Activated gamma-delta T cell treated with Interleukin-2 at 50 U/mL for 16 hours (primary cell): ENCODE results near the gene RASEF.

Source experiments
- DNase-seq: peaks from one replicate; pipeline ENCODE4 v3.0.0-alpha.2; 2020

RASEF gene

GRCh38 chr9:83047839-83048775 is 14.8 kb downstream of the RASEF start:
- no peak for DNase-seq

DNA sequence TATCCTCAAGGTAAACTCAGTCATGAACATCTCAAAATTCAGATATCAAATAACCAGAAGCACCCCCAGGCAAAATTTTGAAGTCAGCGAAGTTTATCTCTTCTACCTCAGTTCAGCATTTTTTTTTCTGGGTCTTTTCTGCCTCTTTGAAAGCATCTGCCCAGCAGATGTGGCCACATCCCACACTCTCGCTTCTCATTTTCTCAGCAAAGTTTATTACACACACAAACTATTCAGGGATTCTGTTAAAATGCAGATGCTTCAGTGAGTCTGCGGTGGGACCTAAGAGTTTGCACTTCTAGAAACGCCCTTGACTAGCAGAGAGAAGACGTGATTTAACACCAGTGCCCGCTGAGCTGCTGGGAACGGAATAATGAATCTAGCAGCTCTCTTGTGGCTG is 19.3 kb downstream of the RASEF start:
- DNase-seq: no peak

DNA sequence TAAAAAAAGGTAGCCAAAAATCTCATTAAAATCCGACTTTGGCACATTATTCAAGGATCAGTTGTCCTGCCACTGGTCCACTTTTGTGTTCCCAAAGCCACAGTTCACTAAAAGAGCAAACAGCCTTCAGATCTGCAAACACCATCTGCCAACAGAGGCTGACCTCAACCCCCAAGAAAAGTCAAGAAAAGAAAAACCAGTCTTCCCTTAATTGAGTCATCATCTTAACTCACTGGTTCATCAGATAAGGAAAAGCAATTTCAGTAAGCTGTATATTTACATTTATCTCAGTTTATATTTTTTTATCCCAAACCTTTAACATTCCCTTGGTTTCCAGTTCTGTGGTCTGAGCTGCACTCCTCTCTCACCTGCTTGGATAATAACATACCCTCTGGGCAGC is 21.2 kb downstream of the RASEF start:
- DNase-seq: no peak

DNA sequence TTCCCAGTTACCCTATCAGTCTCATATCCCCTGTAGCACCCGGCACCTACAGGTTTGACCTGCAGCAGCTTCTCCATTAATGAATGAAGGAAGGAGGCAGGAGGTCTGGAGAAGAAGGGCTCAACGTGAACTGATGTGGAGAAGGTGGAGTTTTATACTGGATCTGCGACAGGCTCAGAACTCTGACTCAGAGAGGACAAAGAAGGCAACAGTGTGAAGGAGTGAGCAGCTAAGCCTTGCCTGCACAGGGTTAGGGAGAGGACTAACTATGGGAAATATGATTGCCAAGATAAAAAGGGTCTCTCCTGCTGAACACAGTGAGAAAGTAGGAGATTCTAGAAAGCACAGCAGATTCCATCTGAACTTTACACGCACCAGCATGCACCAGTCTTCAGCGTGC is 23.6 kb downstream of the RASEF start:
- no peak for DNase-seq

- DNase-seq: no peak
Observed at GRCh38 chr9:83036043-83036442, 26.9 kb downstream of the RASEF start.

DNA sequence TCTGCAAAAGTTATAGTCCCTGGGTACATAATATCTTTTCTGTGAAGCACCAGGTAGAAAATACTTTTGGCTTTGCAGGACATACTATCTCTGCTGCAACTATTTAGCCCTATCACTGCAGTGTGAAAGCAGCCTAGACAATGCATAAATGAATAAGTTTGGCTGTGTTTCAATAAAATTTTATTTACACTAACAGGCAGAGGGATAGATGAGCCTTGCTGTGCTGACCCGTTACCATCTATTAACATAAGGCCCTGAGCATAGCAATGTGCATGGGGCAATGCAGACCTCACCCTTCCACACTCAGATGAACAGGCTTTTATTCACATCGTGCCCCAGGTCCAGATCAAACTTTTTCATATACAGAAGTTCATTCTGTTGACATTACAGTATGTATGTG is 27.8 kb downstream of the RASEF start:
- no peak for DNase-seq

DNA sequence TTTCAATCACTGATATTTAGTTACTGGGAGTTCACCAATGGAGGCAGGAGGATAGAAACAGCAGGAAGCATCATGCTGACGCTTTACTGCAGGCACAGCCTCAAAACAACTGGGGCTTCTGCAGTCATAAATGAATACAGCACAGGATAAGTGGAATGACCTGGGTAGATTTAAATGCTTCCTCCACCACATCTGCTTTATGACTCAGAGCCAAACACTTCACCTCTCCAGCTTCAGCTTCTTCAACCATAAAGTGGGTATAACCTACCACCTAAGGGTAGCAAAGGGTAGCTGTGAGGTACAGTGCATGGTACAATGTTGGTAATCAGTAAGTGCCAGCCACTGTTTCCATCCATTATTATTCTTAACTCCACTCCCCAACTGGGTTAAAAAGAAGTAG is 28.4 kb downstream of the RASEF start:
- DNase-seq: no peak

- DNase-seq: no peak
Observed at GRCh38 chr9:83034026-83034425, 28.9 kb downstream of the RASEF start.

DNA sequence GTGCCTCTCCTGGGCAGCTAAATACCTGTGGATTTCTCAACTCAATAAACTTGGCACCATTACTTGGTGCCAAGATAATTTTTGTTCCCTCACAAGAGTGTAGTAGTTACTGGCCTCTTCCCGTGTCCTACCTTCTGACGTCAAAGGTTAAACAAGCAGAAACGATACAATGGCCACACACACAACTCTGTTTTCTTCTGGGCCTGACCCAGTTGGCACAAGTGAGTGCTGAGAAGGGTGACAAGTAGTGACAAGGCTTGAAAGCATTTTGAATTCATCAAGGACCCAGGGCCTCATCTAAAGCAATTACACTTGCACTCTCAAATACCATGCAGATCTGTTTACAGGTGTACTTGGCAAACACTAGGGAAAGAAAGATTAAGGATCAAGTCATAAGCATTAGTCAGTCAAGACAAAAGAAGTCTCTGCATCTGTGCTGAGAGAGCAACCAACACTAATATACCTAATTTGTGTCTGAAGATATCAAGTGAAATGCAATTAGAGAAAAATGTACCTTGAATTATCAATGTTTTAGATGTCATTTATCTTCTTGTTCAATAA is 30.8 kb downstream of the RASEF start:
- DNase-seq: no peak

- DNase-seq: no peak
Observed at GRCh38 chr9:83030391-83031107, 32.4 kb downstream of the RASEF start.

GRCh38 chr9:83029531-83030137 is 33.3 kb downstream of the RASEF start:
- DNase-seq: no peak

DNA sequence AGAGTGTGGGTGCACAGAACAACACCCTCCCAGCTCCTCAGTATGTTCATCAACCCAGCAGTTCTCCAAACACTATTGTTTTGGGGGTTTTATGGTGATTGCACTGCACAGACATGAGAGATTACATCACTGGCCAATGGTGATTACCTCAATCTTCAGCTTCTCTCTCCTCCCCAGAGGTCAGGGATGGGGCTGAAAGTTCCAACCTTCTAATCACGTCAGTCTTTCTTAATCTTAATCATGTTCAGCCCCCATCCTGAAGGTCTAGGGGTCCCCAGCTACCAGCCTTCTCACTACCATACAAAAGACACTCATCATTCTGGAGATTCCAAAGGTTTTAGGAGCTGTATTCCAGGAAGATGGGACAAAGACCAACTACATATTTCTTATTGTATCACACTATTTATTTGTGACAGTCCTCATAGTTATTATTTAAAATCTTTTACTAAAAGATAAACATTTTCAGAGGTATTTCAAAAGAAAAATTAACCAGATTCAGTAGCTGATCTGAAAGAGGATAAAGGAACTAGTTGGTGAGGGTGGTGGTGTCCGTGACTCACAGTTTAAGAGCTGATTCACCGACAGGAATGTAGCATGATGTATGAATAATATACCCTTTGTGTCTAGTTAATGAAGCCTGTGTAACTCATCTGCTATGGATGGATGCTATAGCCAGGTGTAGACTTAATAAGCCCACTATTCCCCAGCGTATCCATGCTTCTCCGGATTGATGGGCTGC is 35.6 kb downstream of the RASEF start:
- DNase-seq: no peak

DNA sequence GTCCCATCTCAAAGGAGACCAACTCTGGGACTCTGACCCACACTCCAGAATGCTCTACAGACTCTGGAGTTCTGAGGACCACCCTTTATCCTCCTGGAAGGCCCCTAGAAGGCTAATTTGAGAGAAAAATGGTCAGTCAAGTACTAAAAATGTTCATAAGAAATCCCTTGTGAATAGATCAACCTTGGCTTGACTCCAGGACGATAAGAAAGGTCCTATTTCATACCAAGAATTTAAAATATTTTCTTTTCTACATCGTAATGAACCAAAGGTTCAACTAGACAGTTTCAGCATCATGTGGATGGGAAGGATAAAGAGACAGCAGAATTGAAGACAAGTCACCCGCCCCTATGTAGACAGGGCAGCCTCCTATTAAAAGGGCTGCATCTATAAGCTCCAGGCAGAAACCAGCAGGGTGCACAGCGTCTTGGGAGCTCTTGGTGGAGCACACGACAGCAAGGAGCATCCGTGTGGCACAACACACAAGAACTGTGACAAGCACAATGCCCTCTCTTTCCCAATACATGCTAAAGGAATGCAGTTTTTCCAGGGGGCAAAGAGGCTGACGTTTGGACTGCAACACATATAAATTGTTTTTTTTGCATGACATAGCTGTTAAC is 38.3 kb downstream of the RASEF start:
- no peak for DNase-seq

DNA sequence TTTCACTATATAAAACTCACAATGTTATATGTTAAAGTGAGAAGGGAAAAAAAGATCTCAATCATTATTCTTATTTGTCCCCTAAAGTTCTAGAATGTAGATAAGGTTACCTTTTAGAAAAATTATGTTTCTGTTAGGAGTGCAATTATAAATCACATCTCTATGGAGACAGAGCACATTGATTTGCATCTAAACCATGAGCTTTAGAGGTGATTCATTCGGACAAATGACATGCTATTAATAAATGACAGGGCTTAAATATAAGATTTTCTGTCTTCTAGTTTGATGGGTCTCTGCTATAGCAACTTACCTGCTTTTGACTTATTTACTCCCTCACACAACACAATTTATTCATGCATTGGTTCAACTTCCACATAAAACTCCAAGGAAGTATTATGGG is 39.8 kb downstream of the RASEF start:
- DNase-seq: no peak

- DNase-seq: no peak
Observed at GRCh38 chr9:83020864-83021263, 42.1 kb downstream of the RASEF start.

- DNase-seq: no peak
Observed at GRCh38 chr9:83020327-83020726, 42.6 kb downstream of the RASEF start.

DNA sequence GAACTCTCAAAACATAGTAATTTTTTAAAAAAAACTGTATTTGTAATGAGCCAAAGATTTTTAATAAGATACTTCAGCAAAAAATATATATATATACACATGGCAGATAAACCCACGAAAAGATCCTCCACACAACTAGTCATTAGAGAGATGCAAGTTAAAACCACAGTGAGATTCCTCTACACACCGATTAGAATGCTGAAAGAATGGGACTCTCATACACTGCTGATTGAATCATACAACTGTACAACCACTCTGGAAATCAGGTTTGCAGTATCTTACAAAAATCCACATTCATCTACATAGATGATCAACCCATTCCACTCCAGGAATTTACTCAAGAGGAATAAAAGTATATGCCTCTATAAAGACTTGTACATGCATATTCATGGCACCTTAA is 43.7 kb downstream of the RASEF start:
- no peak for DNase-seq

- no peak for DNase-seq
Observed at GRCh38 chr9:83015897-83016296, 47.0 kb downstream of the RASEF start.

DNA sequence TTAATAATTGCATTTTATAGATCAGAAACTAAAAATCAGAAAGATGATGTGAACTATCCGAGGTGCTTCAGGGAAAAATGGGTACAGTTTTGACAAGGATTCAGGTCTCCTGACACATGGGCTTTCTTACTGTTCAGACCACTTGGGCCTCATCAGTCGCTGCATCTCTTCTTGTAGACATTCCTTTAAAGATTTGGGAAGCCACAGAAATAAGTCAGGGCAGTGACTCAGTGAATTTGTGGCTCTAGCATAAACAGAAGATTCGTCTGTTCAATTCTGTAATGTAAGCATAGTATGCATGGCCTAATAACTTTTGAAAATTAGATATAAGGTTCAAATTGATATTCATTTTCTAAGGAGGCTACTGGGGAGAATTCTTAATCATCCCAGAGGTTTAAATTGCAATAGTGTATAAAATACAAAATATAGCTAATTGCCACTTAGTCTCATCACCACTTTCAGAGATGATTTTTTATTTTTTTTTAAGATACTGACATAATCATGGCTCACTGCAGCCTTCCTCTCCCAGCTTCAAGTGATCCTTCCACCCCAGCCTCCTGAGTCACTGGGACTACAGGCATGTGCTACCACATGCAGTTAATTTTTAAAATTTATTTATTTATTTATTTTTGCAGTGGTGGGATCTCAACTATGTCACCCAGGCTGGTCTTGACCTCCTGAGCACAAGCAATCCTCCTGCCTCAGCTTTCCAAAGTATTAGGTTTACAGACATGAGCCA is 48.9 kb downstream of the RASEF start:
- DNase-seq: no peak

DNA sequence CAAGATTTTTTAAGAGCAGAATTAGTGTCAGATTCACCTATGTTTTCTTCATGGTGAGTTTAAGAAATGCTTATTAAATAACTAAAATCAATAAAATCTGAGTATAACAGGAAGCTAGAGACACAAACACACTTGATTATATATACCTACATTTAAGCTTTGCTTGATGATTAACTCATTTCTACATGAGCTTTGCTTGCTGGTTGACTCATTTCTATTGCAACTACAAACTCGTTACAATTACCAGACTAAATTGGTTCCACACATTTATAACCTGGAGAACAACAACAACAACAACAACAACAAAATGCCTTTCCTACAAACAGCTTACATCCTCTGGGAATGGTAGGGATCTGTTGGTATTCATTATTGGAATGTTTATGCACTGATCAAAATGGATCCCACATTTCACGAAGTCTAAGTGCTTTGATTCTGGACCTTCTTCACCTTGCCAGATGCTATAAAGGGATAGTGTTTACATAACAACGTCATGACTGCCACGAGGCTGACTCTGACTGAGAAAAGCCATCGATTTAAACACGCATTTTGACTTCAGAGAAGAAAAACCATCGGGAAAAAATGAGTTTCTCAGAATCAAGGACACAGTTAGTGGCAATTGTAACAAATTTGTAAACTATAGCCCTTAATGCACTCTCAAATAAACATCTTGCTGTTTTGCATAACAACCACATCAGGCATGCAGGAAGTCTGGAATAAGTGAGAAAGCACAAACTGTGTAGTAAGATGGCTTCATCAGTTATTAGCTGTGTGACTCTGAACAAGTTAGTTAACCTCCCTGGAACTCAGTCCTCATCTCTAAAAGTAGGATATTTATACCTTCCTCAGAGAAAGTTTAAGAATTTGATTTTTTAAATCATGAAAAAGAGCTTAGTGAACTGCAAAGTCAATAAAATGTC is 49.8 kb downstream of the RASEF start:
- DNase-seq: no peak
